OCI-LY7 (cell line): ENCODE data around the gene GSTO1. TPM values are rescaled to one million over a fixed set of nuclear protein-coding genes. Genes with fewer than 3 reads are reported as not detected.

Experiments
- BruUV-seq: library from RNA; stranded (reverse); fragments of 400-500 nt; replicated peaks from 2 replicates; lab custom pipeline; 2021; lab: Mats Ljungman, UMichigan
- CTCF ChIA-PET: fragments of 300-600 bp; sonication (Branson Sonifier 250); formaldehyde crosslinking; loops from one replicate; lab custom pipeline; 2022; ENCODE audit warnings: antibody characterized with exemption; ENCODE audit not compliant: unreplicated experiment; lab: Charles Lee
- POLR2A ChIA-PET: fragments of 300-600 bp; sonication (Branson Sonifier 250); formaldehyde crosslinking; loops from one replicate; lab custom pipeline; 2022; ENCODE audit warnings: antibody characterized with exemption; lab: Charles Lee
- DNase-seq: peaks from one replicate; pipeline ENCODE4 v3.0.0-alpha.2; 2015; ENCODE audit warnings: low spot score
- H2AFZ ChIP-seq: fragments of 200-600 bp; sonication (generic), shearing (Covaris generic); 2 replicates; pipeline ENCODE4 v1.6.1; 2014; ENCODE audit warnings: mild to moderate bottlenecking, antibody characterized with exemption, low read length, moderate library complexity
- H3K27ac ChIP-seq: fragments of 200-600 bp; sonication (generic); 2 replicates; pipeline ENCODE4 v1.5.1; 2014; ENCODE audit warnings: mixed run types, low read depth, mild to moderate bottlenecking, moderate library complexity, low read length, inconsistent platforms; ENCODE audit not compliant: poor library complexity, severe bottlenecking
- H3K36me3 ChIP-seq: fragments of 200-600 bp; sonication (generic); 2 replicates; pipeline ENCODE4 v1.6.1; 2014; ENCODE audit warnings: mild to moderate bottlenecking, antibody characterized with exemption, low read length, moderate library complexity, mixed read lengths; ENCODE audit not compliant: insufficient read depth
- H3K4me1 ChIP-seq: fragments of 200-600 bp; sonication (generic); 2 replicates; pipeline ENCODE4 v1.5.1; 2014; ENCODE audit warnings: mild to moderate bottlenecking, low read length; ENCODE audit not compliant: insufficient read depth, poor library complexity, severe bottlenecking
- H3K4me2 ChIP-seq: fragments of 200-600 bp; sonication (generic); 2 replicates; pipeline ENCODE4 v1.6.1; 2014; ENCODE audit warnings: mild to moderate bottlenecking, low read length
- H3K4me3 ChIP-seq: fragments of 200-600 bp; sonication (generic); 2 replicates; pipeline ENCODE4 v1.5.1; 2014; ENCODE audit warnings: mild to moderate bottlenecking, low read depth, low read length; ENCODE audit not compliant: poor library complexity, severe bottlenecking
- H3K79me2 ChIP-seq: fragments of 200-600 bp; sonication (generic); 2 replicates; pipeline ENCODE4 v1.6.1; 2016; ENCODE audit warnings: low read depth, mild to moderate bottlenecking, low read length, moderate library complexity, mixed read lengths; ENCODE audit not compliant: insufficient read depth
- H3K9me2 ChIP-seq: fragments of 200-600 bp; sonication (generic); 2 replicates; pipeline ENCODE4 v1.6.1; 2016; ENCODE audit warnings: mild to moderate bottlenecking, low read length, mixed read lengths; ENCODE audit not compliant: insufficient read depth
- H3K9me3 ChIP-seq: fragments of 200-600 bp; sonication (generic); 2 replicates; pipeline ENCODE4 v1.6.1; 2014; ENCODE audit warnings: mild to moderate bottlenecking, mixed run types, low read length, mixed read lengths
- H4K20me1 ChIP-seq: fragments of 200-600 bp; sonication (generic); 2 replicates; pipeline ENCODE4 v1.6.1; 2014; ENCODE audit warnings: mild to moderate bottlenecking, antibody characterized with exemption, low read length, moderate library complexity, mixed read lengths; ENCODE audit not compliant: insufficient read depth
- EZH2phosphoT487 ChIP-seq: fragments of 200-600 bp; sonication (generic); IDR thresholded peaks from 2 replicates; pipeline ENCODE4 v1.6.1; 2018; ENCODE audit warnings: low read depth, borderline replicate concordance, mild to moderate bottlenecking, mixed run types, antibody characterized with exemption, low read length, moderate library complexity, mixed read lengths
- intact Hi-C: fragments of 100-400 bp; cut with micrococcal nuclease; formaldehyde crosslinking; loops from one replicate; pipeline ENCODE4 v1.10.0; 2022; ENCODE audit not compliant: unreplicated experiment
- total RNA-seq, 2 experiments: library from RNA; depleted of rRNA in 1 of 2; stranded (reverse); fragments of >200 nt in 1 of 2; shearing (Covaris generic) in 1 of 2; gene quantifications; 2 replicates each; pipeline ENCODE4 v1.2.3, GENCODE V29; 2014 to 2022
- TF ChIP-seq, protein P1 (sequence below): fragments of 200-600 bp; sonication (generic); conservative IDR thresholded peaks from 2 replicates; pipeline ENCODE4 v1.5.1; 2014; ENCODE audit warnings: mild to moderate bottlenecking, antibody characterized with exemption, low read length, moderate library complexity, mixed read lengths

GSTO1 gene
- total RNA-seq, 2 experiments from 2014 or later = 1.7 to 27.4 TPM

- no TSS peak for BruUV-seq
- no peaks in the 10 kb centered on the region for H3K79me2 ChIP-seq
- H3K27ac ChIP-seq = no peak overlapping the region
Measured at GRCh38 chr10:104276192-104276591, 21.5 kb downstream of the GSTO1 start.

DNA sequence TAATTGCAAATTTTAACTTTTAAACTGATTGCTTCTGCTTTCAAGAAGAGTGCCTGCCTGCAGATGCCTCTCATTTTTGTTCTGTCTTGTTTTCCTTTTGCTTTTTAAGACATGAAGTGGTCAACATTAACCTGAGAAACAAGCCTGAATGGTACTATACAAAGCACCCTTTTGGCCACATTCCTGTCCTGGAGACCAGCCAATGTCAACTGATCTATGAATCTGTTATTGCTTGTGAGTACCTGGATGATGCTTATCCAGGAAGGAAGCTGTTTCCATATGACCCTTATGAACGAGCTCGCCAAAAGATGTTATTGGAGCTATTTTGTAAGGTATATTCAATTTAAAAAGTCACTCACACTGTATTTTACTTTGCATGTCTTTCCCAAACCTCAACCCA lies 23.1 kb downstream of the GSTO1 start:
- Histone ChIP-seq H3K4me1 (no peaks in the 10 kb centered on the region), H2AFZ (no peak overlapping the region), H3K27ac (no peak overlapping the region), H3K9me3 (no peaks in the 10 kb centered on the region), H3K4me2 (no peak overlapping the region), H3K36me3 (no peaks in the 10 kb centered on the region), H3K4me3 (no peak overlapping the region), H4K20me1 (no peaks in the 10 kb centered on the region), H3K79me2 (no peaks in the 10 kb centered on the region), H3K9me2 (no peaks in the 10 kb centered on the region)
- intact Hi-C loops = no loop called here
- DNase-seq = no peak
- TF ChIP-seq EZH2phosphoT487 = no peak
- TF ChIP-seq, protein P1, sequence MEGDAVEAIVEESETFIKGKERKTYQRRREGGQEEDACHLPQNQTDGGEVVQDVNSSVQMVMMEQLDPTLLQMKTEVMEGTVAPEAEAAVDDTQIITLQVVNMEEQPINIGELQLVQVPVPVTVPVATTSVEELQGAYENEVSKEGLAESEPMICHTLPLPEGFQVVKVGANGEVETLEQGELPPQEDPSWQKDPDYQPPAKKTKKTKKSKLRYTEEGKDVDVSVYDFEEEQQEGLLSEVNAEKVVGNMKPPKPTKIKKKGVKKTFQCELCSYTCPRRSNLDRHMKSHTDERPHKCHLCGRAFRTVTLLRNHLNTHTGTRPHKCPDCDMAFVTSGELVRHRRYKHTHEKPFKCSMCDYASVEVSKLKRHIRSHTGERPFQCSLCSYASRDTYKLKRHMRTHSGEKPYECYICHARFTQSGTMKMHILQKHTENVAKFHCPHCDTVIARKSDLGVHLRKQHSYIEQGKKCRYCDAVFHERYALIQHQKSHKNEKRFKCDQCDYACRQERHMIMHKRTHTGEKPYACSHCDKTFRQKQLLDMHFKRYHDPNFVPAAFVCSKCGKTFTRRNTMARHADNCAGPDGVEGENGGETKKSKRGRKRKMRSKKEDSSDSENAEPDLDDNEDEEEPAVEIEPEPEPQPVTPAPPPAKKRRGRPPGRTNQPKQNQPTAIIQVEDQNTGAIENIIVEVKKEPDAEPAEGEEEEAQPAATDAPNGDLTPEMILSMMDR = no peak
- POLR2A ChIA-PET = interaction anchor here (0.9 to 1.7 kb wide), 3 partner anchors 9 to 74 kb away, joined by 4 read pairs; no protein-coding TSS in a partner anchor
- no TSS peak for BruUV-seq
- CTCF ChIA-PET = no interaction called here

More at GRCh38 chr10:104276192-104276591, 21.5 kb downstream of the GSTO1 start:
- H3K4me1 ChIP-seq = no peaks in the 10 kb centered on the region
- POLR2A ChIA-PET = interaction anchor here (1.2 kb wide), 1 partner anchor 11 kb away, joined by 5 read pairs; no protein-coding TSS in a partner anchor
- no peak overlapping the region for H3K4me2 ChIP-seq
- no peak for DNase-seq
- H4K20me1 ChIP-seq = no peaks in the 10 kb centered on the region
- H3K9me2 ChIP-seq = no peaks in the 10 kb centered on the region
- H3K4me3 ChIP-seq = no peak overlapping the region
- intact Hi-C loops = no loop called here
- H3K9me3 ChIP-seq = no peaks in the 10 kb centered on the region
- H3K36me3 ChIP-seq = no peaks in the 10 kb centered on the region
- TF ChIP-seq, protein P1 = no peak
- TF ChIP-seq EZH2phosphoT487 = no peak
- CTCF ChIA-PET = no interaction called here
- no peak overlapping the region for H2AFZ ChIP-seq

DNA sequence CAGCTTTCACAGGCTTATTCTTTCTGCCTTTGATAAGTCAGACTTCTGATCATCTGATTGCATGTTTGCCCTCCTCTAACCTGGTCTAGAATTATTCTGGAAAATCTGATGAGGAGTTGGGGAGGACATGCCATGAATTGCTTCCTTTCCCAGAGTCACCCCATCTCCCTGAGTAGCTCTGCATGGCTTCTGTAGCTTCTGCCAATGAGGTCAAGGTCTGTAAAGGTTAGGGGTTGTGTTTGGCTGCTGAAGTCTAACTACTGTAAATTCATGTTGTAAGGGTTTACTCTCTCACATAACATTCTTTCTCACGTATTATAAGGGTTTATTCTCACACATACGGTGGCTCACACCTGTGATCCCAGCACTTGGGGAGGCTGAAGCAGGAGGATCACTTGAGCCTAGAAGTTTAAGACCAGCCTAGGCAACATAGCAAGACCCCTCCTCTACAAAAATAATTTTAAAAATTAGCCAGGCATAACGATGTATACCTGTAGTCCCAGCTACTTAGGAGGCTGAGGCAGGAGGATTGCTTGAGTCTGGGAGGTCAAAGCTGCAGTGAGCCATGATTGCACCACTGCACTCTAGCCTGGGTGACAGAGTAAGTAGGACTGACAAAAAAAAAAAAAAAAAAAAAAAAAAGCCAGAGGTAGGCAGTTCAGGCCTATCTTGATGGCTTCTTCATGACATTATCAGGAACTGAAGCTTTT lies 25.0 kb downstream of the GSTO1 start:
- ChIA-PET CTCF (interaction anchor here (1.0 kb wide), 1 partner anchor 10 kb away, joined by 3 read pairs; no protein-coding TSS in a partner anchor), POLR2A (interaction anchor here (0.6 to 1.7 kb wide), 5 partner anchors 8 to 15 kb away, joined by 3 to 6 read pairs (median 4); no protein-coding TSS in a partner anchor)
- Histone ChIP-seq H3K9me3 (no peaks in the 10 kb centered on the region), H3K4me3 (no peak overlapping the region), H3K4me1 (no peaks in the 10 kb centered on the region), H2AFZ (no peak overlapping the region), H3K27ac (no peak overlapping the region), H3K79me2 (no peaks in the 10 kb centered on the region), H3K9me2 (no peaks in the 10 kb centered on the region), H4K20me1 (no peaks in the 10 kb centered on the region), H3K4me2 (no peak overlapping the region), H3K36me3 (no peaks in the 10 kb centered on the region)
- BruUV-seq = no TSS peak
- TF ChIP-seq, protein P1 = no peak
- no peak for TF ChIP-seq EZH2phosphoT487
- no peak for DNase-seq
- intact Hi-C loops = no loop called here
